Measurements from ENCODE around the gene FFAR1.

The FFAR1 gene, protein sequence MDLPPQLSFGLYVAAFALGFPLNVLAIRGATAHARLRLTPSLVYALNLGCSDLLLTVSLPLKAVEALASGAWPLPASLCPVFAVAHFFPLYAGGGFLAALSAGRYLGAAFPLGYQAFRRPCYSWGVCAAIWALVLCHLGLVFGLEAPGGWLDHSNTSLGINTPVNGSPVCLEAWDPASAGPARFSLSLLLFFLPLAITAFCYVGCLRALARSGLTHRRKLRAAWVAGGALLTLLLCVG (N-terminal part only)

DNA sequence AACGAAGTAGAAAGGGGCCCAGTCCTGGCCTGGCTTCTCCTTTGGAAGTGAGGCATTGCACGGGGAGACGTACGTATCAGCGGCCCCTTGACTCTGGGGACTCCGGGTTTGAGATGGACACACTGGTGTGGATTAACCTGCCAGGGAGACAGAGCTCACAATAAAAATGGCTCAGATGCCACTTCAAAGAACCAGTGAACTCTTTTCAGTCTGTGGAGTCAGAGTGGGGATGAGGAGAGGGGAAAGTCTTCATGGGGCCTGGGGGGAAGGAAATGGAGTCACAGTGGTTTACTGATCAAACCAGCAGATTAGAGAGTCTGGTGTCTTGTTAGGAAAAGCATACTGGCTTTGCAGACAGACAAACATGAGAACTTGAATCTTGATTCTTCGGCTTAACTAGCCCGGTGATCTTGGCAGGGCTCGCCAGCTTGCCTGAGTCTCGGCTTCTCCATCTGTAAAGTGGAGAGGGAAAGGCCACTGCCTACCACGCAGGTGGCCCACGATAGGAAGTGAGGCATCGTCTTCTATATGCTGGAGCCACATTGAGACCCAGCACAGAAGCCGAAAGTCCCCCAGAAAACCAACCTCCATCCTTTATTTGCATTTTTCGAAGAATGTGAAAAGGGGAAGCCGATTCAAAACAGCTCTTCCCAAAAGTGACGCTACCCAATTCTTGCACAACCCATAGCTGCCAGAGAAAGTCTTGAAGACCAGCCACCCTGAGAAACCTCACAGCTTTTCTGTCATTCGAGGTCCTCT is at the start of gene FFAR1:
TSS of gene FFAR1 (plus strand) at position 732 of the 759 bp plus-strand sequence. CDS start 3,650 bp downstream, outside the sequence.
- DNase-seq (ENCODE audit: low spot score), result no peak

DNA sequence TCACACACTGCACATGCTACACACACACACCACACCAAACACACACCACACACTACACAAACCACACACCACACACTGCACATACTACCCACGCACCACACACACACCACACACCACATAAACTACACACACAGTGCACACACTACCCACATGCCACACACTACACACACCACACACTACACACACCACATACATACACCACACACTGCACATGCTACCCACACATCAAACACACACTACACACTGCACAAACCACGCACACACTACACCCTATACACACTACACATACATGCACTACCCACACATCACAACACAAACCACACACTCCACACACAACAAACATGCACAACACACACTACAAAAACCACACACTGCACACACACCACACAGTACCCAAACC is 49.8 kb upstream of the FFAR1 start:
- no peak for DNase-seq (ENCODE audit: low spot score)

DNA sequence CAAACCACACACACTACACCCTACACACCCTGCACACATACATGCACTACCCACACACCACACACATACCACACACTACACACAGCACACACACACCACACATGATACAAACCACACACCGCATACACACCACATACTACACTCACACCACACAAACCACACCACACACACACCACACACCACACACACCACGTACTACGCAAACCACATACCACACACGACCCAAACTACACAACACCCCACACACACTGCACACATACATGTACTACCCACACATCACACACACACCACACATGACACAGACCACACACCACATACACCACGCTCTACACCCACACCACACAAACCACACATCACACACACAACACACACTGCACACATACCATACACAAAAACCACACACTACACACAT is 49.1 kb upstream of the FFAR1 start:
- no peak for DNase-seq (ENCODE audit: low spot score)

DNA sequence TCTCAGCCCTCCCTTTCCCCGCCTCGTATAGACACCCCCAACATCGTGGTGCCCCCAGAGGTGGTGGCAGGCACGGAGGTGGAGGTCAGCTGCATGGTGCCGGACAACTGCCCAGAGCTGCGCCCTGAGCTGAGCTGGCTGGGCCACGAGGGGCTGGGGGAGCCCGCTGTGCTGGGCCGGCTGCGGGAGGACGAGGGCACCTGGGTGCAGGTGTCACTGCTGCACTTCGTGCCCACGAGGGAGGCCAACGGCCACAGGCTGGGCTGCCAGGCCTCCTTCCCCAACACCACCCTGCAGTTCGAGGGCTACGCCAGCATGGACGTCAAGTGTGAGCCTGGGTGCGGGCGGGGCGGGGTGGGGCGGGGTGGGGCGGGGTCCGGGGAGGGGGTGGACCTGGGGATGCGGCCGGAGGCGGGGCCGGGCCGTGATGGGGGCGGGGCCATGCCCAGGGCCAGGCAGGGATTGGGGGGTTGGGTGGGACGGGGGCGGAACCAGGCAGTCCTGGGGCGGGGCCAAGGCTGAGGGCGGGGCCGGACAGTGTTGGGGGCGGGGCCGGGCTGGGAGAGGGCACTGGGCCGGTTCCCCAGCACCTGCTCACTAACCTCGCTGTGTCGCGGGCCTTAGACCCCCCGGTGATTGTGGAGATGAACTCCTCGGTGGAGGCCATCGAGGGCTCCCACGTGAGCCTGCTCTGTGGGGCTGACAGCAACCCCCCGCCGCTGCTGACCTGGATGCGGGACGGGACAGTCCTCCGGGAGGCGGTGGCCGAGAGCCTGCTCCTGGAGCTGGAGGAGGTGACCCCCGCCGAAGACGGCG is 48.0 kb upstream of the FFAR1 start:
- peak; percentile 94 for DNase-seq (ENCODE audit: low spot score)

DNA sequence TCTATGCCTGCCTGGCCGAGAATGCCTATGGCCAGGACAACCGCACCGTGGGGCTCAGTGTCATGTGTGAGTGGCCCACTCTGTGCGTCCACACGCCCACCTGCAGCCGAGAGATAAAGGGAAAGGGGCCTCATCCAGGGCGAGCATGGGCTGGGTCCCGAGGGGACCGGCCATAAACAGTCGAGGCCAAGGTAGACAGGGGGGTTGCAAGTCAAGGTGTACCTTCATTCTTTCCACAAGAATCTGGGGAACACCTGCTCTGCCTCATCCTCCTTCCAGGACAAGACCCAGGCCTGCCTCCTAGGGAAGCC is 47.4 kb upstream of the FFAR1 start:
- DNase-seq (ENCODE audit: low spot score), result no peak

DNA sequence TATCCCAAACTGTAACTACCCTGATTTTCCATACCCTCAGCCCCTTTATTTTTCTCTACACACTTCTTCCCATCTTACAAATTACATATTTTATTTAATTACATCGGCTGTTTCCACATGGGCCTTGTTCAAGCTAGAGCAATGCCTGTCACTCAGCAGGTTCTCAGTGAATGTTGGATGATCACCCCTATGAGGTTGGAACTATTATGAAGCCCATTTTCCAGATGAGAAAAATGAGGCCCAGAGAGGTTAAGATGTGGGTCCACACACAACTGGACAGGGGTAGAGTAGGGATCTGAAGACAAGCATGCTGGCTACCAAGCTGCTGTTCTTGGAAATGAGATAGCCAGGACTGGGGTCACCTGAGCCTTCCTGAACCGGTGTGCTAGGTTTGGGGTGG is 45.7 kb upstream of the FFAR1 start:
- no peak for DNase-seq (ENCODE audit: low spot score)

DNA sequence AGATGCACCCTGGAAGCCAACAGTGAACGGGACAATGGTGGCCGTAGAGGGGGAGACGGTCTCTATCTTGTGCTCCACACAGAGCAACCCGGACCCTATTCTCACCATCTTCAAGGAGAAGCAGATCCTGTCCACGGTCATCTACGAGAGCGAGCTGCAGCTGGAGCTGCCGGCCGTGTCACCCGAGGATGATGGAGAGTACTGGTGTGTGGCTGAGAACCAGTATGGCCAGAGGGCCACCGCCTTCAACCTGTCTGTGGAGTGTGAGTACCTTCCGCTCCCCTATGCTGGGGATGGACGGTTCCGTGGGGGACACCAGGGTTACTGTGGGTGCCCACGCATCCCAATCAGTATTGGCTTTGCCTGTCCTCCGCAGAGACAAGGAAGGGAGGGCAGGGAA is 45.3 kb upstream of the FFAR1 start:
- DNase-seq (ENCODE audit: low spot score), result peak; percentile 4

DNA sequence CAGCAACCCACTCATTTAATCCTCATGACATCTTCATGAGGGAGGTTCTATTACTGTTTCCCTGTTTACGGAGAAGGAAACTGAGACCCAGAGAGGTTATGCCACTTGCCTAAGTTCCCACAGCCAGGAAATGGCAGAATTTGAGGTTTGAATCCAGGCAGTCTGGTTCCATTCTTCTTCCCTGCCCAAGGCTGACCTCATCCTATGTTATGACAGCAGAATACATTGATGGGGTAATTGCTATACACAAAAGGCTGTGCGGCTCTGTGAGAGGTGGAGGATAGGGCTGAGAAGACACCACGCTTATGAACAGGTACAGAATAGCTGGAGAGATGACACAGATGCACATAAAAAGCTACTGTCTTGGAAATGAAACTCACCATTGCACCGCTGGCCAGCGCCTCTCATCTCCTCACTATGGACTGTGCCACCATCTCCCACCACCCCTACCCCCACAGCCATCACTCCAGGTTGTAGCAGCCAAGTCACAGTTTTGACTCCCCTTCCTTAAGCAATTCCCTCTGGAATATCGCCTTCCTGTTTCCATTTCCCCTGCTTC is 44.3 kb upstream of the FFAR1 start:
- no peak for DNase-seq (ENCODE audit: low spot score)

DNA sequence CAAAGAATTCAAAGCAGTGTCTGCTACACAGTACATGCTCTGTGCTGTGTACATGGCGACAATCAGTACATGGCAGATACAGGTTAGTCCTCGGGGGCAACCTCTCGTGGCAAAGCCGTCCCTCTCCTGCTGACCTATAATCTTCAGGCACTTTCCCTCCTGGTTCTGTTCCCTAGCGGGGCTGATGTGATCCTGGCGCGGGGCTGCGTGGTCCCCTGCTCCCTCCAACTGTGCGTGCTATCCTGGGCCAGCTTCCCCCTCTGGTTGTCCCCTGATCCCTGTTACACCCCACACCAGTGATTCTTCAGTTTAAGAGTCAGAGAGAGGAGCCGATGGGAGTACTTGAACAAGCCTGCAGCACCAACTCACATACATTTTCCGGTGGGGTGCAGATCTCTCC is 43.7 kb upstream of the FFAR1 start:
- no peak for DNase-seq (ENCODE audit: low spot score)

DNA sequence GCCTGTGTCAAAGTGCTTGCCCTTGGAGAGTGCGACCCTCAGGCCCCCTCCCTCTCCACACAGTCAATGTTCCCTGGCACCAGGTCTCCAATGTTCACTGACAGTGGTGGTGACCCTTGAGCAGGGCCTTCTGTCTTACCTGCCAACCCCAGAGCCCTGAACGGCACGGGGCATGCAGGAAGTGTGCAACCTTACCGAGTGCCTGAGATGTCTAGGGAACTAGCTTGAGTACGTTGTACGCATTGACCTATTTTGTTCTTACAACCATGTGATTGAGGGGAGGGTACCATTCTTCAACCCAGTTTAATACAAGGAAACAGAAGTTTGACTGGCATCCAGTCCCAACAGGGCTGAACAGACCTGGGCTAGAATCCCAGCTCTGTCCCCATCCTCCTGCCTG is 42.5 kb upstream of the FFAR1 start:
- DNase-seq (ENCODE audit: low spot score), result no peak

DNA sequence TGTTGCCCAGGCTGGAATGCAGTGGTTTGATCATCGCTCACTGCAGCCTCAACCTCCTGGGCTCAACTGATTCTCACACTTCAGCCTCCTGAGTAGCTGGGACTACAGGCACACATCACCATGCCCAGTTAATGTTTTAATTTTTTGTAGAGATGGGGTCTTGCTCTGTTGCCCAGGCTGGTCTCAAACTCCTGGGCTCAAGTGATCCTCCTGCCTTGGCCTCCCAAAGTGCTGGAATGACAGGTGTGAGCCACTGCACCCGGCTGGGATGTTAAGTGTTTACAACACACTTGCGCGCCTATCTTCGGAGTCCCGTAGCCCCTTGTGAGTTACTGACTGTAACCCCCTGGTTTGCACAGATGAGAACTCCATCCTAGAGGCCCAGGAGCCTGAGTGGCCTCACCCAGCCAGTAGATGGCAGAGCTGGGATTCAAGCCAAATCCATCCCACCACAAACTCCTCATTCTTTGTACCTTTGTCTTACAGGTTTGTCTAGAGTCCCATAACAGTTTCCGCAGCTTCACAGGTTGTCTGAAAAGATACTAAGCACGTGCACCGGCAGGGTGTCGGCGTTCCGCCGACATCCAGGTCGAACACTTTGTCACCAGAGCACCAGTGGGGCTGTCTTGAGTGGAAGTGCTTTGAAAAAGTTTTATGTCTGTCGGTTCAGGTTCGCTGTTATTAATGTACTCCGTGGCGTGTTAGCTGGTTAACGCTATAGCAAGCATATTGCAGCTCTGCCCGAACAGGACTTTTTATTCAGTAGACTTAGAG is 41.0 kb upstream of the FFAR1 start:
- DNase-seq (ENCODE audit: low spot score), result peak; percentile 75

DNA sequence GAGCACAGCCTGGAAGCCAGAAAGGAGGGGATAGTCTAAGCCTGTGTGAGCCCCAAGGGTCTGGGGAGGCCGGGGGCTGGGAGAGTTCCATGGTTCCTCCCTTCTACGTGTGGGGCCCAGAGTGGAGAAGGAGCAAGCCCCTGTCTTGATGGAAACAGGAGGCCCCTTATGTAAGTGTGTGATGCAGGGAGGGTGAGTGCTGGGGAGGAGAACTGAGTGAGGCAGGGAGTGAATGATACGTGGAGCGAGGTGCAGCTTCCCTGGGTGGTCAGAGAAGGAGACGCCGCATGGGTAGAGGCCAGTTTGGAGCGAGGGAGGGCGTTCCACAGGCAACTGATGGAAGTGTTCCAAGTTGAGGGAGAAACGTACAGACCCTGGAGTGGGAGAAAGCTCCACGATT is 39.8 kb upstream of the FFAR1 start:
- DNase-seq (ENCODE audit: low spot score), result peak; percentile 8

DNA sequence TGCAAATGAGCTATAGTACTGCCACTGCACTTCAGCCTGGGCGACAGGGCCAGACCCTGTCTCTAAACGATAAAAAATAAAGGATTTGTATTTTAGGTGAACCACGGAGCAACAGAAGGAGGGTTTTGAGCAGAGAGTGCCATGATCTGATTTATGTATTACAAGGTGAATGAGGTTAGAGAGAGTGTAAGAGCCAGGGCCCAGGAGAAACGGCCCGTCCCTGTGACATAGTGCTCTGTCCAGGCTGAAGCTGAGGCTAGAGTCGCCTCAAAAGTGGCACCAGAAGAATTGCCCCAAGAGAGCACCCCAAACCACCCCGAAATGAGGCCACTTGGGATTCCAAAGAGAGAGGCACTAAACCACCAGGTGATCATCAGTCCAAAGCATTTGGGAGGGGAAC is 38.8 kb upstream of the FFAR1 start:
- no peak for DNase-seq (ENCODE audit: low spot score)

DNA sequence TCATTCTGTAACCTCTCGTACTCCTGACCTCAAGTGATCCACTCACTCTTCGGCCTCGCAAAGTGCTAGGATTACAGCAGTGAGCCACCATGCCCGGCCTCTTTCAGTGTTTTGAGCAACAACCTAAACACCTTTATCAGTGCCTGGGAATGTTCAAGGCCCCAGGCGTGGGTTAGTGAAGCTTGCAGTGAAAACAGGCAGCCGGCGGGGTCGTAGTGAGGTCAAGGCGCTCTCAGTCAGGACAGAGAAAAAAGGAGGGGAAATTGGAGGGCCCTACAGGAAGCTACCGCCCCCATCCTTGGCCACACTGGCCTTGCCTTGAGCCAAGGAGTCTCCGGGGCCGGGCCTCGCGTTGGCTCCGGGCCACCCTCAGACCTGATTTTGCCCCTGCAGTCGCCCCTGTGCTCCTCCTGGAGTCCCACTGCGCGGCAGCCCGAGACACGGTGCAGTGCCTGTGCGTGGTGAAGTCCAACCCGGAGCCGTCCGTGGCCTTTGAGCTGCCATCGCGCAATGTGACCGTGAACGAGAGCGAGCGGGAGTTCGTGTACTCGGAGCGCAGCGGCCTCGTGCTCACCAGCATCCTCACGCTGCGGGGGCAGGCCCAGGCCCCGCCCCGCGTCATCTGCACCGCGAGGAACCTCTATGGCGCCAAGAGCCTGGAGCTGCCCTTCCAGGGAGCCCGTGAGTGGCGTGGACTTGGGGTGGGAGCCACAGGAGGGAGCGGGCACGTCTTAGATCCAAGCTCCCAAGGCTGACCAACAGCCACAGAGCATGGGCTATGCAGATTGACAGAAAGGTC is 38.0 kb upstream of the FFAR1 start:
- DNase-seq (ENCODE audit: low spot score), result no peak

DNA sequence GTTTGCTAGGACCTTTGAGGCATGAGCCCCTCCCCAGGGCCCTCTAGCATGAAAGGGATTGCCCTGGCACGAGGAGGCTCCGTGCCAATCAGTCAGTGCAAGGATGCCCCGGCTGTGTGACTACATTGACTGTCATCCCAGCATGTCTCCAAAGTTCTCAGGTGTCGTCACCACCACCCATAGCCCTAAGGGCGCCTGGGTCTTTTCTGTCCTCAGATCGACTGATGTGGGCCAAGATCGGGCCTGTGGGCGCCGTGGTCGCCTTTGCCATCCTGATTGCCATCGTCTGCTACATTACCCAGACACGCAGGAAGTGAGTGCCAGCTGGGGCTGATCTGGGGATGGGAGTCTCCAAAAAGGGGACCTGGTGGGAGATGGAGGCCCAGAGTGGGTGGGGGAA is 37.4 kb upstream of the FFAR1 start:
- DNase-seq (ENCODE audit: low spot score), result no peak

DNA sequence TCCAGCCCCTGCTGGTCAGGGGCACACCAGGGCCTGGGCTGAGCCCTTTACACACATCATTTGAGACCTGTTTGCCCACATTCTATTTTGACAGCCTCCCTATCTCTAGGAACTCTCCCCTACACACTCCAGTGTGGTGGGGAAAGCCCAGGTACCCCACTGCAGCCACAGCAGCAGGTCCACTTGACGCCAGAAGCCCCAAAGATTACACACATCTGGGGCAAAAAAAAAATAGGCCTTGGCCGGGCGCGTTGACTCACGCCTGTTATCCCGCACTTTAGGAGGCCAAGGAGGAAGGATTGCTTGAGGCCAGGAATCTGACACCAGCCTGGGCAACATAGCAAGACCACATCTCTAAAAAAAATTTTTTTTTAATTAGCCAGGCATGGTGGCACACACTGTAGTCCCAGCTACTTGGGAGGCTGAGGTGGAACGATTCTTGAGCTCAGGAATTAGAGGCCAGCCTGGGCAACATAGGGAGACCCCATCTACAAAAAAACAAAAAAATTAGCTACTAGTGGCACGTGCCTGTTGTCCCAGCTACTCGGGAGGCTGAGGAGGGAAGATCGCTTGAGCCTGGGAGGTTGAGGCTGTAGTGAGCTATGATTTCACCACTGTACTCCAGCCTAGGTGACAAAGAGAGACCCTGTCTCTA is 36.8 kb upstream of the FFAR1 start:
- DNase-seq (ENCODE audit: low spot score), result no peak

DNA sequence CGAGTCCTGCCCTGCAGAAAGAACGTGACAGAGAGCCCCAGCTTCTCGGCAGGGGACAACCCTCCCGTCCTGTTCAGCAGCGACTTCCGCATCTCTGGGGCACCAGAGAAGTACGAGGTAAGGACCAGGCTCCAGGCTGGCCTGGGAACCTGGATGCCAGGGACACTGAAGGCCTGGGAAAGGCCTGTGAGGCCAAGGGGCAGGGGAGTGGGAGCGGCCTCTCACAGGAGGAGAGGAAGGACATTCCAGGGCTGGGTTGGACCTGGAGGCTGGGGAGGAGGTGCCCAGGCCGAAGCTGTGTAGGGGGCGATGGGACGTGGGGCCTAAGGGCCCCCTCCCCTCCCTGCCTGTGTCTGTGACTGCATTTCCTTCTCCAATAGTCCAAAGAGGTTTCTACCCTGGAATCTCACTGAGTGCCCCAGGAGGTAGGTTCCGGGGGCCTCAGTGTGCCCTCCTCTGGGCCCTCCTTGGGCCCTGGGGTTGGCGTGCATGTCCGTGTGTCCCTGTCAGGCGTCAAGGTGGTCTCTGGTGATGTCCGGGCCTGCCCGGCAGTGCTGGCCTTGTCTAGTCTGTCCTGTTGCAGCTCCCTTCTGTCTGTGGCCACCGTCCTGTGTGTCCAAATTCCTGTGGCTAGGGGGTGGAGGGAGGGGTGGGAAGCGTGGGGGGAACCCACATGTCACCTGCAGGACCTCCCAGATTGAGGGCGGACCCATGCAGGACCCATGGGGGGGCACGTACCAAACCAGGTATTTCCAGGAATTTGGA is 35.6 kb upstream of the FFAR1 start:
- DNase-seq (ENCODE audit: low spot score), result peak; percentile 11

DNA sequence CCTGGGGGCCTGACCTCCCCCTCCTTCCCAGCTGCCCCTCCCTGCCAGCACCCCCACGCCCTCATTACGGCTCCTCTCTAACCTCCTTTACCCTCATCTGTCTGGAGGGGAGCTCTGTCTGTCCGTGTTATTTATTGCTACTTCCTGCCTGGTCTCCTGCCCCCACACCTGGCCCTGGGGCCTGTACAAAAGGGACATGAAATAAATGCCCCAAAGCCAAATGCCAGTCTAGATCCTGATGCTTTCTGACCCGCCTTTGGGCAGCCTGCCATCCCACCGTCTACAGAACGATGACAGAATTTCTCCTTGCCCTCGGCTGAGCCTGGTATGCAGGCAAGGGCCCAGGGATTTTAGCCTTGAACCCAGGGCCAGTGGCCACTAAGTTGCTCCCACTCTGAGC is 34.1 kb upstream of the FFAR1 start:
- peak; percentile 3 for DNase-seq (ENCODE audit: low spot score)

DNA sequence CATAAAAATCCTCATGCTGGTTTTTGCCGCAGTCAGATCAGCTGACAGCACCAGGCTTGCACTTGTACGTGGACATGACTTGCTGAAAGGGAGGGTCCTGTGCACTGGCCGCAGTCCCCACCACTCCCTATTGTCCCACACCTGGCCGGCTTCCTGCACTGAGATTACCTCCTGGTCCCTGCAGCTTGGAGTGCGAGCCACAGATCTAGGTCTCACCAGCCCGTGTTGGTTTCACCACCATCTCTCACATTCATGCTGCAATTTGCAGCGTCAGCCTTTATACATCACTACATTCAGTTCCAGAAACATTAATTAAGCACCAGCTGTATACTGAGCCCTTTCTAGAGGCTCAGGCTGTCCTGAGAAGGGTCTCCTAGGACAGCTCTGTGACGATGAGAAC is 33.7 kb upstream of the FFAR1 start:
- DNase-seq (ENCODE audit: low spot score), result no peak
